Activated T-helper 1 cell treated with anti-CD3 and anti-CD28 coated beads, Interleukin-12 subunit alpha, Interleukin-12 subunit beta, Interleukin-2, Interleukin-4 antibody, amounts not matched to agents 30 ng/mL and 10 ng/mL and 1 ng/mL, durations not matched to agents 14 hours and 24 hours and 36 hours (primary cell): ENCODE measurements around the gene ZNF584. TPM values are rescaled to one million over a fixed set of nuclear protein-coding genes. Genes with fewer than 3 reads are reported as not detected.
"Not testable (repeated sequence)": the region's sequence is repeated elsewhere in the genome, so short reads cannot be mapped to it uniquely, and the experiment has no call there.

Source experiments
- DNase-seq: peaks from one replicate; pipeline ENCODE4 v3.0.0; 2021; ENCODE audit warnings: low spot score
- H3K27ac Mint-ChIP-seq: one replicate; pipeline ENCODE4 v1.8.0; 2021; ENCODE audit warnings: mild to moderate bottlenecking, mixed read lengths
- H3K27me3 Mint-ChIP-seq: one replicate; pipeline ENCODE4 v1.8.0; 2022; ENCODE audit warnings: mild to moderate bottlenecking, moderate library complexity, mixed read lengths; ENCODE audit not compliant: insufficient read depth
- H3K36me3 Mint-ChIP-seq: one replicate; pipeline ENCODE4 v1.8.0; 2021; ENCODE audit warnings: low read depth, mixed read lengths
- H3K4me1 Mint-ChIP-seq: one replicate; pipeline ENCODE4 v1.8.0; 2021; ENCODE audit warnings: low read depth, mixed read lengths
- H3K4me3 Mint-ChIP-seq: one replicate; pipeline ENCODE4 v1.8.0; 2021; ENCODE audit warnings: mild to moderate bottlenecking, moderate library complexity, mixed read lengths
- H3K9me3 Mint-ChIP-seq: one replicate; pipeline ENCODE4 v1.8.0; 2021; ENCODE audit warnings: mixed read lengths
- intact Hi-C: fragments of 100-400 bp; cut with micrococcal nuclease; formaldehyde crosslinking; loops from one replicate; pipeline ENCODE4 v1.15.1; 2024
- total RNA-seq: library from RNA; stranded (reverse); gene quantifications from 2 replicates; pipeline ENCODE4 v1.2.3, GENCODE V29; 2022

ZNF584 gene
- total RNA-seq, 1 donor from 2014 or later: 17.8 TPM

- Mint-ChIP-seq H3K27me3 (no peaks in the 10 kb centered on the region), H3K4me1 (peaks cover 24% of the 10 kb centered on the region), H3K36me3 (peaks cover 45% of the 10 kb centered on the region), H3K4me3 (peak within 1 kb of the TSS; percentile 97), H3K9me3 (peaks cover 58% of the 10 kb centered on the region), H3K27ac (peak within 1 kb of the TSS; percentile 98)
- intact Hi-C loops: loop anchor here (1.0 kb wide), 15 partner anchors 11 to 1120 kb away; partner anchors contain the start of genes ERVK3-1, MZF1, RPS5 and ZNF274
- peak; percentile 94 for DNase-seq
Observed at GRCh38 chr19:58439576-58440554, 31.4 kb downstream of the ZNF584 start, which contains the start of gene ZNF132. ZNF132 (minus strand) TSS chr19:58440153; CDS start chr19:58439821, 332 bp downstream.

- peak overlapping the region; percentile 98 for H3K27ac Mint-ChIP-seq
- no peaks in the 10 kb centered on the region for H3K27me3 Mint-ChIP-seq
- peaks cover 24% of the 10 kb centered on the region for H3K4me1 Mint-ChIP-seq
- intact Hi-C loops: loop anchor here (1.0 kb wide), 15 partner anchors 11 to 1120 kb away; partner anchors contain the start of genes ERVK3-1, MZF1, RPS5 and ZNF274
- DNase-seq: no peak
- H3K4me3 Mint-ChIP-seq: peak overlapping the region; percentile 97
- peaks cover 51% of the 10 kb centered on the region for H3K9me3 Mint-ChIP-seq
- H3K36me3 Mint-ChIP-seq: peaks cover 38% of the 10 kb centered on the region
Observed at GRCh38 chr19:58440556-58440955, 32.1 kb downstream of the ZNF584 start.

GRCh38 chr19:58442986-58443385 is 34.5 kb downstream of the ZNF584 start:
- intact Hi-C loops, DNase-seq, H3K27me3 Mint-ChIP-seq, H3K4me3 Mint-ChIP-seq, H3K27ac Mint-ChIP-seq: not testable (repeated sequence)
- Mint-ChIP-seq H3K9me3 (peaks cover 36% of the 10 kb centered on the region), H3K4me1 (peaks cover 24% of the 10 kb centered on the region), H3K36me3 (peaks cover 18% of the 10 kb centered on the region)

DNA sequence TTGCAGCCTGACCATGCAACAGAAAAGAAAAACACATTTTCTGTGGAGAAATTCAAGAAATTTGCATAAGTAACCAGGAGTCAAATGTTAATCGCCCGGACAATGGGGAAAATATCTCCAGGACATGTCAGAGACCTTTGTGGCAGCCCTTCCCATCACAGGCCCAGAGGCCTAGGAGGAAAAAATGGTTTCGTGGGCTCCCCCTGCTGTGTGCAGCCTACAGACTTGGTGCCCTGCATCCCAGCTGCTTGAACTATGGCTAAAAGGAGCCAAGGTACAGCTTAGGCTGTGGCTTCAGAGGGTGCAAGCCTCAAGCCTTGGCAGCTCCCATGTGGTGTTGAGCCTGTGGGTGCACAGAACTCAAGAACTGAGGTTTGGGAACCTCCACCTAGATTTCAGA is 40.4 kb downstream of the ZNF584 start:
- not testable (repeated sequence) for H3K27me3 Mint-ChIP-seq

GRCh38 chr19:58449980-58450379 is 41.5 kb downstream of the ZNF584 start:
- peaks cover 19% of the 10 kb centered on the region for H3K9me3 Mint-ChIP-seq
- DNase-seq, H3K4me3 Mint-ChIP-seq, H3K27me3 Mint-ChIP-seq, H3K36me3 Mint-ChIP-seq, H3K27ac Mint-ChIP-seq: not testable (repeated sequence)
- intact Hi-C loops: loop anchor here (2.0 kb wide), 1 partner anchor 63 kb away; the partner anchor contains the start of gene RPS5
- H3K4me1 Mint-ChIP-seq: peaks cover 18% of the 10 kb centered on the region

More for the DNA sequence above, 40.4 kb downstream of the ZNF584 start:
- H3K36me3 Mint-ChIP-seq, intact Hi-C loops, H3K27ac Mint-ChIP-seq, DNase-seq, H3K4me3 Mint-ChIP-seq: not testable (repeated sequence)
- H3K9me3 Mint-ChIP-seq: peaks cover 19% of the 10 kb centered on the region
- peaks cover 18% of the 10 kb centered on the region for H3K4me1 Mint-ChIP-seq

DNA sequence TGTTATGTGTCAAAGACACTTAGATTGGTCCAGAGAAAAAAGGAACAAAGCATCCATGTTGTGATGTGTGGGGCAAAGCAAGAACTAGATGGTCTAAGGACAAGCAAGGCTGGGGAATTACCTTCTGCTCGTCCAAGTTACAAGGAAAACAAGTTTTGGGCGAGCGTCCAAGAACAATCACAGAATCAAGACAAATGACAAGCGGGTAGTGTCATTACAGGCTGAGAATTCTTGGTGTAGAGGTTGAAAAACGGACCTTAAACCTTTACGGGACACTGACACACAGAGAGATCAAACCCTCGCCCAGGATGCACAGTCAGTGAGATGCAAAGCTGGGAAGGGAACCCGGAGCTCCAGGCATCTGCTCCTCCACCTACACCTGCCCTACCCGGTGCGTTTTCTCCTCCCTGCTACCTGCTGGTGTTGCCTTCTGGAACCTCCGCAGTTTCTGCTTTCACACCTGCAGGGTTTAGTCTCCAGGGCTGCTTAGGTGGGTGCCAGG is 42.5 kb downstream of the ZNF584 start:
- no peak for DNase-seq
- Mint-ChIP-seq H3K4me1 (peaks cover 18% of the 10 kb centered on the region), H3K27ac (peak overlapping the region; percentile 46), H3K4me3 (peak overlapping the region; percentile 85), H3K27me3 (peaks cover 7% of the 10 kb centered on the region), H3K36me3 (peaks cover 7% of the 10 kb centered on the region), H3K9me3 (peaks cover 19% of the 10 kb centered on the region)
- intact Hi-C loops: loop anchor here (1.0 to 2.0 kb wide), 12 partner anchors 11 to 173 kb away; partner anchors contain the start of genes ERVK3-1, RPS5, ZBTB45 and ZNF132

DNA sequence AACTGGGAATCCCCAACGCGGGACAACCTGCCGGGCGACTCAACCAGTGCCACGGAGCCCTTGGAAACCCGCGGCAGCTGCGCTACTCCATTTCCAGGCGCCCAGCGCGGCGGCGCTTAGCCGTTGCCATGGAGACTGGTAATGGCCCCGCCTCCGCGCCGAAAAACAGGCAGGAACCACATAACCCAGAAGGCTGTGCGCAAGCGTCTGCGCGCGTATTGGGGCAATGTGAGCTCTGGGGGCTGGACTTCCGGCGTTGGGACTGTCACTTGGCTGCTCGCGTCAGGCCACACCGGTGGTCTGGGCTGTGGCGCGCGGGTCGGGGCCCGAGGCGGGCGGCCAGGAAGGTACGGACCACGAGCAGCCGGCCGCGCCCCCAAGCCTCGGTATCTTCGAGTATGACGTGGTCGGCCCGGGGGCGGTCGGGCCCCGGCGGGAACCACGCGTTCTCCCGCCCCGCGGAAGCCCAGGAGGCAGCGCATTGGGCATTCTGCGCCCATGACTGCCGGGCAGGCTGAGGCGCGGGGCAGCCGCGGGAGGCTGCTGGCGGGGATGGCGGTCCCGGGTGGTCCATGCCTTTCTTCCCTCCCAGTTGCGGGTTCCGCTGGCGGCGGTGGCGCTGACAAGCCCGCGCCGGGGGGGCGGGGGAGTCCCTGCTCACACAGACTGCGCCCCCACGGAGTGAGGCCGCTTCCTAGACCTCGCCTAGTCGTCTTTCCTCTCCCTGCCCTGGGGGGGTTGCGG is 43.1 kb downstream of the ZNF584 start, which contains the start of gene ZNF324B:
ZNF324B (plus strand) TSS at position 265 of the 744 bp plus-strand sequence. CDS start 2,080 bp downstream, outside the sequence.
- peaks cover 19% of the 10 kb centered on the region for H3K9me3 Mint-ChIP-seq

GRCh38 chr19:58453743-58454142 is 45.3 kb downstream of the ZNF584 start:
- DNase-seq: no peak

More for the DNA sequence above, 43.1 kb downstream of the ZNF584 start, which contains the start of gene ZNF324B:
- H3K36me3 Mint-ChIP-seq: peaks cover 8% of the 10 kb centered on the region
- peaks cover 7% of the 10 kb centered on the region for H3K27me3 Mint-ChIP-seq
- H3K4me1 Mint-ChIP-seq: peaks cover 18% of the 10 kb centered on the region
- peak within 1 kb of the TSS; percentile 48 for H3K27ac Mint-ChIP-seq
- intact Hi-C loops: loop anchor here (1.0 to 2.0 kb wide), 12 partner anchors 11 to 173 kb away; partner anchors contain the start of genes ERVK3-1, RPS5, ZBTB45 and ZNF132
- peak; percentile 95 for DNase-seq
- H3K4me3 Mint-ChIP-seq: peak within 1 kb of the TSS; percentile 85

DNA sequence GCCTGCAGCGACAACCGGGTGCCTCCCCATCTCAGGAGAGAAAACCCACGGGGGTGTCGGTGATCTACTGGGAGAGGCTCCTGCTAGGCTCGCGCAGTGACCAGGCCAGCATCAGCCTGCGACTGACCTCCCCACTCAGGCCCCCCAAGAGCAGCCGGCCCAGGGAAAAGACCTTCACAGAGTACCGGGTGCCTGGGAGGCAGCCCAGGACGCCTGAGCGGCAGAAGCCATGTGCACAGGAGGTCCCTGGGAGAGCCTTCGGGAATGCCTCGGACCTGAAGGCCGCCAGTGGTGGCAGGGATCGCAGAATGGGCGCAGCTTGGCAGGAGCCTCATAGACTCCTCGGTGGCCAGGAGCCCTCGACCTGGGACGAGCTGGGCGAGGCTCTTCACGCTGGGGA is 46.9 kb downstream of the ZNF584 start:
- Mint-ChIP-seq H3K27me3 (peaks cover 5% of the 10 kb centered on the region), H3K27ac (no peak overlapping the region), H3K4me1 (peaks cover 18% of the 10 kb centered on the region), H3K36me3 (peaks cover 19% of the 10 kb centered on the region), H3K9me3 (no peaks in the 10 kb centered on the region), H3K4me3 (no peak overlapping the region)
- DNase-seq: no peak
- intact Hi-C loops: no loop called here

More at GRCh38 chr19:58453743-58454142, 45.3 kb downstream of the ZNF584 start:
- peaks cover 7% of the 10 kb centered on the region for H3K27me3 Mint-ChIP-seq
- intact Hi-C loops: no loop called here
- H3K27ac Mint-ChIP-seq: no peak overlapping the region
- peak overlapping the region; percentile 45 for H3K4me3 Mint-ChIP-seq
- H3K9me3 Mint-ChIP-seq: peaks cover 10% of the 10 kb centered on the region
- H3K4me1 Mint-ChIP-seq: peaks cover 18% of the 10 kb centered on the region
- peaks cover 15% of the 10 kb centered on the region for H3K36me3 Mint-ChIP-seq

DNA sequence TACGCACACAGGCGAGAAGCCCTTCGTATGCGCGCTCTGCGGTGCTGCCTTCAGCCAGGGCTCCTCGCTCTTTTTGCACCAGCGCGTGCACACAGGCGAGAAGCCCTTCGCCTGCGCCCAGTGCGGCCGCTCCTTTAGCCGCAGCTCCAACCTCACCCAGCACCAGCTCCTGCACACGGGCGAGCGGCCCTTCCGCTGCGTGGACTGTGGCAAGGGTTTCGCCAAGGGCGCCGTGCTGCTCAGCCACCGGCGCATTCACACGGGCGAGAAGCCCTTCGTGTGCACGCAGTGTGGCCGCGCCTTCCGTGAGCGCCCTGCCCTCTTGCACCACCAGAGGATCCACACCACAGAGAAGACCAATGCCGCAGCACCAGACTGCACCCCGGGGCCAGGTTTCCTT is 47.7 kb downstream of the ZNF584 start:
- peaks cover 20% of the 10 kb centered on the region for H3K36me3 Mint-ChIP-seq

GRCh38 chr19:58460039-58460438 is 51.6 kb downstream of the ZNF584 start:
- H3K27ac Mint-ChIP-seq: no peak overlapping the region
- no peak overlapping the region for H3K4me3 Mint-ChIP-seq
- DNase-seq: no peak
- no peaks in the 10 kb centered on the region for H3K4me1 Mint-ChIP-seq
- no peaks in the 10 kb centered on the region for H3K27me3 Mint-ChIP-seq
- intact Hi-C loops: no loop called here
- H3K36me3 Mint-ChIP-seq: peaks cover 14% of the 10 kb centered on the region
- H3K9me3 Mint-ChIP-seq: no peaks in the 10 kb centered on the region

More for the DNA sequence above, 47.7 kb downstream of the ZNF584 start:
- no peak for DNase-seq
- Mint-ChIP-seq H3K27me3 (peaks cover 2% of the 10 kb centered on the region), H3K4me1 (peaks cover 10% of the 10 kb centered on the region), H3K9me3 (no peaks in the 10 kb centered on the region), H3K27ac (no peak overlapping the region), H3K4me3 (no peak overlapping the region)
- intact Hi-C loops: no loop called here
